Activated naive CD4-positive, alpha-beta T cell treated with anti-CD3 and anti-CD28 coated beads, Interleukin-2, amount 50 U/mL, for 72 hours (primary cell): ENCODE data around the gene DIAPH3. TPM values are rescaled to one million over a fixed set of nuclear protein-coding genes. Genes with fewer than 3 reads are reported as not detected.
"Not testable (repeated sequence)": the region's sequence is repeated elsewhere in the genome, so short reads cannot be mapped to it uniquely, and the experiment has no call there.

Source experiments
- ATAC-seq, 2 donors: fragments of 150-1000 bp; cut with Tn5 transposase; 2 replicates each; pipeline ENCODE4 v1.10.0; 2021; ENCODE audit warnings: mild to moderate bottlenecking in 2 of 2, moderate library complexity in 2 of 2
- DNase-seq, 2 donors: peaks; one replicate each; pipeline ENCODE4 v3.0.0; 2021 to 2022; ENCODE audit warnings: low spot score in 2 of 2
- H3K27ac Mint-ChIP-seq, 2 donors: one replicate each; pipeline ENCODE4 v1.8.0; 2022; ENCODE audit warnings: mild to moderate bottlenecking in 2 of 2, mixed read lengths in 2 of 2
- H3K36me3 Mint-ChIP-seq, 2 donors: one replicate each; pipeline ENCODE4 v1.8.0; 2022; ENCODE audit warnings: mixed read lengths in 2 of 2
- H3K9me3 Mint-ChIP-seq, 2 donors: one replicate each; pipeline ENCODE4 v1.8.0; 2022; ENCODE audit warnings: mixed read lengths in 2 of 2
- total RNA-seq, 2 donors: library from RNA; stranded (reverse); gene quantifications; one replicate each; pipeline ENCODE4 v1.2.3, GENCODE V29; 2022

DIAPH3 gene
- total RNA-seq, 2 donors from 2014 or later, result 31.3 to 36.8 TPM

DNA sequence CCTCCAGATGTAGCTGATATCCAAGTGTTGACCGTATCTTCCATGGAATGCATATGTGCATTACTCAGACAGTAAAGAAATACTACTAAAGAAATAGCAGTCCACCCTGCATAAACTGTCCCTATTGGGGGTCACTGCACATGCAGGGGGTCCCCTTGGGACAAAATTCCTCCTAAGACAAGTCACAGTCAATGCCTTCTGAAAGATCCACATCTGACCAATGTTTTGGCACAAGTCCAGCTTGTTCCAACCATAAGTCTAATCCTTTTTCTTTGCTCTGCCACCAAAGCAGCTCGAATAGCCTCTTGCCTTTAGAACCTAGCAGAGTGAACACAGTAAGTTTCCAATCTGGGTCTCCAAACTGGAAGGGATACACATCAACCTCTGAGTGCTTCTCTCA is 87.9 kb downstream of the DIAPH3 start:
- H3K36me3 Mint-ChIP-seq, result peaks cover 0 to under 1% of the 10 kb centered on the region in 2 donors
- DNase-seq (no peak), ATAC-seq (no peak)
- no peak overlapping the region for H3K27ac Mint-ChIP-seq
- H3K9me3 Mint-ChIP-seq, result no peaks in the 10 kb centered on the region

GRCh38 chr13:60074397-60074796 is 89.3 kb downstream of the DIAPH3 start:
- DNase-seq (no peak), ATAC-seq (no peak)
- no peaks in the 10 kb centered on the region for H3K9me3 Mint-ChIP-seq
- no peak overlapping the region for H3K27ac Mint-ChIP-seq
- H3K36me3 Mint-ChIP-seq, result no peaks in the 10 kb centered on the region

- no peak overlapping the region for H3K27ac Mint-ChIP-seq
- ATAC-seq, result no peak
- H3K9me3 Mint-ChIP-seq, result no peaks in the 10 kb centered on the region
- DNase-seq, result no peak
- H3K36me3 Mint-ChIP-seq, result no peaks in the 10 kb centered on the region
Observed at GRCh38 chr13:60066226-60066625, 97.5 kb downstream of the DIAPH3 start.

- Mint-ChIP-seq H3K9me3 (no peaks in the 10 kb centered on the region), H3K27ac (no peak overlapping the region), H3K36me3 (no peaks in the 10 kb centered on the region)
- no peak for ATAC-seq
- DNase-seq, result no peak
Observed at GRCh38 chr13:60062502-60062901, 101.2 kb downstream of the DIAPH3 start.

- peak overlapping the region in 1 of 2 donors; percentile 57 for H3K27ac Mint-ChIP-seq
- ATAC-seq, result no peak
- no peaks in the 10 kb centered on the region for H3K9me3 Mint-ChIP-seq
Observed at GRCh38 chr13:60061737-60062136, 102.0 kb downstream of the DIAPH3 start.

GRCh38 chr13:60051754-60052285 is 111.9 kb downstream of the DIAPH3 start:
- ATAC-seq, result no peak
- no peaks in the 10 kb centered on the region for H3K36me3 Mint-ChIP-seq
- no peak for DNase-seq
- H3K9me3 Mint-ChIP-seq, result no peaks in the 10 kb centered on the region
- H3K27ac Mint-ChIP-seq, result no peak overlapping the region

More at GRCh38 chr13:60061737-60062136, 102.0 kb downstream of the DIAPH3 start:
- no peak for DNase-seq
- no peaks in the 10 kb centered on the region for H3K36me3 Mint-ChIP-seq

DNA sequence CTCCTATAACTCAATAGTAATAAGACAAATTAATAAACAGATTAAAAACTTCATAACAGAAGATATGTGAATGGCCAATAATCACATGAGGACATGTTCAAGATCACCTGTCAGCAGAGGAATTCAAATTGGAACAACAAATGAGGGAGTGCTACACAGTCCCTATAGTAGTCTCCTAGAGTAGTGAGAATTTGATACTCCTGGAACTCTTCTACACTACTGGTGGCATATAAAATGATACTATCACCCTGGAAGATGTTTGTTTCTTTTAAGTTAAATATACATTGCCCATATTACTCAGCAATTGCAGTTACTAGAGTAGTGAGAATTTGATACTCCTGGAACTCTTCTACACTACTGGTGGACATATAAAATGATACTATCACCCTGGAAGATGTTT is 115.4 kb downstream of the DIAPH3 start:
- H3K27ac Mint-ChIP-seq, H3K9me3 Mint-ChIP-seq, ATAC-seq, H3K36me3 Mint-ChIP-seq, DNase-seq: not testable (repeated sequence)

DNA sequence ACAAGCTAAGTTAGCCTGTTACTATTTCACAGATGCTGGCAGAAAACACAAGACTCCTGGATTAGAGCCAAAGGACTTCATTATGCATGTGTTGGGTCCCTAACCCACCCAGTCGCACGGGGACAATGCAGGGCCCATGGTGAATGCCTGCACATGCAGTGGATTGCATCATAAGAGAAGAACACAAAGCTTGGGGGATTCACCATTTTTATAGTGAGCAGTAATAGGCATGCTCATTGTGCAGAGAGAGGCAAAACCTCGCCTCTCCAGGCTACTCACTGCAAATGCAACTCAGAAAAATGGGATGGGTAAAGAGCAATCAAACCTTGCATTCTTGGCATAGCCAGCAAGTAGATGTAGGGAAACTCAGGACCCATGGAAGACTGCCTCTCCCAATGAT is 115.8 kb downstream of the DIAPH3 start:
- H3K36me3 Mint-ChIP-seq, result no peaks in the 10 kb centered on the region
- no peaks in the 10 kb centered on the region for H3K9me3 Mint-ChIP-seq
- DNase-seq (no peak), ATAC-seq (peak in 1 of 2 donors; percentile 5)
- H3K27ac Mint-ChIP-seq, result no peak overlapping the region

DNA sequence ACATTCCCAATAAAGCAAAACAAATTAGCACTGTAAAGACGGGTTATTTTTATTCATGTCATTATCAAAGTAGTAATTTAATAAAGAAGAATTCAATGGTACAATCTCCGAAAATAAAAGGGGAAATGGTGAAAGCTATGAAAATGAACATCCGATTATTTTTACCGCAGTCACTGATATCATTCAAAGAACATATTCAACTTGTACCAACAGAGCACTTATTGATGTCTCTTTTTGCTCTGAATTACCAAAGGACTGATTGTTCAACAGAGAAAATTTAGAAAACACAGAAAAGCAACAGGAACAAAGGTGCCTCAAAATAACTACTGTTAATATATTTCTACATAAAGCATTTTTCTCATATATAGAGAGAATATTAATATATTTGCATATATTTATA is 119.4 kb downstream of the DIAPH3 start:
- ATAC-seq, result no peak

GRCh38 chr13:60043262-60043661 is 120.5 kb downstream of the DIAPH3 start:
- Mint-ChIP-seq H3K27ac (no peak overlapping the region), H3K36me3 (no peaks in the 10 kb centered on the region), H3K9me3 (no peaks in the 10 kb centered on the region)
- ATAC-seq (no peak), DNase-seq (no peak)

More for the DNA sequence above, 119.4 kb downstream of the DIAPH3 start:
- Mint-ChIP-seq H3K9me3 (no peaks in the 10 kb centered on the region), H3K36me3 (no peaks in the 10 kb centered on the region), H3K27ac (no peak overlapping the region)
- DNase-seq, result no peak

DNA sequence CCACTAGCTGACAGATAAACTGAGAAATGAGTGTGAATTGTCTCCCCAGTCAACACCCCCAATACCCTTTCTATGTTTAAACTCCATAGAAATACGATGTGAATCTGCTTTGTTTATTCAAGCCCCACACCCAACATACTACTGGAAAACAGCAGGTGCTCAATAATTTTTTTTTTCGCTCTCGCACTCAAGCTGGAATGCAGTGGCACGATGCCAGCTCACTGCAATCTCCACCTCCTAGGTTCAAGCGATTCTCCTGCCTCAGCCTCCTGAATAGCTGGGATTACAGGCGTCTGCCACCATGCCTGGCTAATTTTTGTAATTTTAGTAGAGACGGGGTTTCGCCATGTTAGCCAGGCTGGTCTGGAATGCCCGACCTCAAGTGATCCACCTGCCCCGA is 123.1 kb downstream of the DIAPH3 start:
- not testable (repeated sequence) for H3K36me3 Mint-ChIP-seq, ATAC-seq, H3K9me3 Mint-ChIP-seq, DNase-seq, H3K27ac Mint-ChIP-seq

GRCh38 chr13:60035874-60036273 is 127.9 kb downstream of the DIAPH3 start:
- Mint-ChIP-seq H3K9me3 (no peaks in the 10 kb centered on the region), H3K36me3 (peaks cover 6 to 19% of the 10 kb centered on the region in 2 donors), H3K27ac (no peak overlapping the region)
- no peak for DNase-seq
- no peak for ATAC-seq

- DNase-seq (no peak), ATAC-seq (no peak)
- H3K36me3 Mint-ChIP-seq, result peaks cover 6 to 22% of the 10 kb centered on the region in 2 donors
- no peak overlapping the region for H3K27ac Mint-ChIP-seq
- no peaks in the 10 kb centered on the region for H3K9me3 Mint-ChIP-seq
Observed at GRCh38 chr13:60032851-60033250, 130.9 kb downstream of the DIAPH3 start.

- H3K27ac Mint-ChIP-seq, result no peak overlapping the region
- no peak for DNase-seq
- ATAC-seq, result no peak
- peaks cover 13 to 17% of the 10 kb centered on the region in 2 donors for H3K36me3 Mint-ChIP-seq
- peaks cover 4 to 8% of the 10 kb centered on the region in 2 donors for H3K9me3 Mint-ChIP-seq
Observed at GRCh38 chr13:60028021-60028420, 135.7 kb downstream of the DIAPH3 start.

DNA sequence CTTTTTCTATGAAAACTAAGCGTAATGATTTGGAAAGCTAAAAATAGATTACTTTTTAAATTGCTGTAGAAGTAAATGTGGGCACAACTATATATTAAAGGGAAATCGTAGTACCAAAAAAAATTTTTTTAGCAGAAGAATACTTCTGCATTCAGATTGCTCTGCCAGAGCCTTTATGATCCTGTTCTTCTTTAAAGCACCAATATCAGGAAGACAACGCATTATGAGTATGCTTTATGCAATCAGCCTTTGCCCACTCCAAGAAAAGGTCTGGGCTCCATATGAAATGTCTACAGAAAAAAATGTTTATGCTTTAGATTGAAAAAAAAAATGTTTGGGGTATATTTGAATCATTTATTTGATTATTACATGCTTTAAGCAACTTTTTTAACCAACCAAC is 137.4 kb downstream of the DIAPH3 start:
- no peak overlapping the region for H3K27ac Mint-ChIP-seq
- ATAC-seq (no peak), DNase-seq (no peak)
- H3K9me3 Mint-ChIP-seq, result peaks cover 4 to 8% of the 10 kb centered on the region in 2 donors
- H3K36me3 Mint-ChIP-seq, result peaks cover 7% of the 10 kb centered on the region in 2 donors

DNA sequence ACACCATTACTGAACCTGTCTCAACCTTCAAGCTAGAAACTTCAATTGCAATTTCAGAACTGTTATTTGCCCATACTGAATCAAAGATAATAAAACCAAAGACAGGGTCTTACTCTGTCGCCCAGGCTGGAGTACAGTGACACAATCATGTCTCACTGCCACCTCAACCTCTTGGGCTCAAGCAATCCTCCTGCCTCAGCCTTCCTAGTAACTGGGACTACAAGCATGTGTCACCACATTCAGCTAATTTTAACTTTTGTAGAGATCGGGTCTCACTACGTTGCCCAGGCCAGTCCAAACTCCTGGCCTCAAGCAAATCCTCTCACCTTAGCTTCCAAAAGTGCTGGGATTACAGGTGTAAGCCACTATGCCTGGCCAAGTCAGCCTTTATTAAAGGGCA is 143.4 kb downstream of the DIAPH3 start:
- Mint-ChIP-seq H3K36me3 (peaks cover 4 to 7% of the 10 kb centered on the region in 2 donors), H3K9me3 (peaks cover 7 to 10% of the 10 kb centered on the region in 2 donors), H3K27ac (no peak overlapping the region)
- ATAC-seq, result no peak
- no peak for DNase-seq

DNA sequence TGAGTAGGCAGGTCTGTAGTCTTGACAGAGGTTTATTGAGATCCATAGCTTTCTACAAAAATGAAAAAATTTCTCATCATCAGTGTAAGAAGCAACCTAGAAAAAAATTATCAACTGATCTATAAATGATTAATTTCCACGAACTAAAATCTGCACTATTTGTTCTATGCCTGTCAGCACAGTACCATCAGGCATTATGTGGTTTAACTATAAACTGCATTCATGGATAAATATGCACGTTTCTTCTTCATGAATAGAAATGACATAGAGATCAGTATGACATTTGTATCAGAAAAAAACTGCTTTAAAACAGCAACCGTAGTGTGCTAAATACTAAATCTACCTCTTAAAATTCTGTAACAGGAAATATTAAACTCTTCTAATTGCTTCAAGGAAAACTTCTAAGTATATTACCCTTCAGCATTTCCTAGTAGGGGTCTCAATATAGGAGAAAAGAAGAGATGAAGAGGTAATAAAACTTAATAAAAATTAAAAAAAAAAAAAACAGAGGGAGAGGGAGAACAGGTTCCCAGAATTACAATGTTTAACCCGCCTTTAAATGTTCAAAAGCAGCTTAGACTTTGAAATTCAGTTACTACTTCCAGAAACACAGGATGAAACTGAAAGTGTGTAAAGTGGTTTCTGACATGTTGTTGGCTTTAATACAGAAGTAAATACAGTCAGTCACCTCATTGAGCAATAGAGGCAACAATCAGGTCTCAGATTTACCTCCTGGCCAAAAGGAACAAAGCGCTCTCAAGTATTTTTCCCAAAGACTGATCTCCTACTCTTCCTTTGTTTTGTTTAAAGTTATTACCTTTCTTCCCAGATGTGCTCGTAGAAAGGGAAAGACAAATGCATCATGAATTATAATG is 144.4 kb downstream of the DIAPH3 start:
- Mint-ChIP-seq H3K36me3 (peaks cover 4 to 6% of the 10 kb centered on the region in 2 donors), H3K27ac (no peak overlapping the region), H3K9me3 (peaks cover 5 to 7% of the 10 kb centered on the region in 2 donors)
- DNase-seq, result no peak
- ATAC-seq, result no peak

DNA sequence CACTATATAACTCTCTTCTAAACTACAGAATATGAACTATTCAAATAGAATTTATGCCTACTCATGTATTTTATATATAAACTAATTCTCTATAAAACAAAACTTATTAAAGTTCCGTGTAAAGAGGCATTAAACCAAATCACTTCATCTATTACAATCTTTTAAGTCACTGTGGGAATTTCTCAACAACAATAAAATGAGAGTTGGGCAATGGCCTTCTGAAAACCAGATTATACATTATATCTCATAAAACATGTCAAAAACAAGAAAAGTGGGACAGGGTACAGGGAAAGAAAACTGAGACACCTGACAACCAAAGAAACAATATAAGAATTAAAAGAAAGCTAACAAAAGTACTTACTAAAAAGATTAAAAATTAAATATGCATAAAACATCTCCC is 145.2 kb downstream of the DIAPH3 start:
- H3K9me3 Mint-ChIP-seq, result peaks cover 3 to 5% of the 10 kb centered on the region in 2 donors
- DNase-seq, result no peak
- peaks cover 0 to 6% of the 10 kb centered on the region in 2 donors for H3K36me3 Mint-ChIP-seq
- no peak overlapping the region for H3K27ac Mint-ChIP-seq
- no peak for ATAC-seq
